Neural progenitor cell (in vitro differentiated cells): ENCODE data around the gene TMEM185B. TPM values are rescaled to one million over a fixed set of nuclear protein-coding genes. Genes with fewer than 3 reads are reported as not detected.

Experiments
- DNase-seq: peaks from one replicate; pipeline ENCODE4 v3.0.0-alpha.2; 2016; ENCODE audit warnings: low spot score
- H2AFZ ChIP-seq: fragments of 200-600 bp; sonication (generic); replicated peaks from 2 replicates; pipeline ENCODE4 v1.6.1; 2016; ENCODE audit warnings: antibody characterized with exemption
- H3F3A ChIP-seq: fragments of 200-600 bp; sonication (generic); 2 replicates; pipeline ENCODE4 v1.6.1; 2016; ENCODE audit warnings: antibody characterized with exemption, low read depth
- H3K27ac ChIP-seq: fragments of 200-600 bp; sonication (generic); 2 replicates; pipeline ENCODE4 v1.5.1; 2016; ENCODE audit warnings: mild to moderate bottlenecking
- H3K27me3 ChIP-seq: fragments of 200-600 bp; sonication (generic); 2 replicates; pipeline ENCODE4 v1.6.1; 2016; ENCODE audit warnings: mild to moderate bottlenecking, moderate library complexity
- H3K36me3 ChIP-seq: fragments of 200-600 bp; sonication (generic); 2 replicates; pipeline ENCODE4 v1.5.1; 2016
- H3K4me1 ChIP-seq: fragments of 200-600 bp; sonication (generic); 2 replicates; pipeline ENCODE4 v1.6.1; 2016; ENCODE audit warnings: mixed run types
- H3K4me2 ChIP-seq: fragments of 200-600 bp; sonication (generic); 2 replicates; pipeline ENCODE4 v1.6.1; 2016
- H3K4me3 ChIP-seq: fragments of 200-600 bp; sonication (generic); 2 replicates; pipeline ENCODE4 v1.5.1; 2016
- H3K79me2 ChIP-seq: fragments of 200-600 bp; sonication (generic); 2 replicates; pipeline ENCODE4 v1.6.1; 2016; ENCODE audit warnings: low read depth
- H3K9ac ChIP-seq: fragments of 200-600 bp; sonication (generic); 2 replicates; pipeline ENCODE4 v1.6.1; 2016
- H3K9me3 ChIP-seq: fragments of 200-600 bp; sonication (generic); 2 replicates; pipeline ENCODE4 v1.5.1; 2016; ENCODE audit warnings: low read depth
- H4K20me1 ChIP-seq: fragments of 200-600 bp; sonication (generic); 2 replicates; pipeline ENCODE4 v1.6.1; 2016; ENCODE audit warnings: low read depth
- H3K27ac Mint-ChIP-seq: 3 replicates; pipeline ENCODE4 v1.8.0; 2021; ENCODE audit warnings: mixed read lengths
- H3K27me3 Mint-ChIP-seq: 2 replicates; pipeline ENCODE4 v1.8.0; 2022; ENCODE audit warnings: low read depth, mild to moderate bottlenecking, inconsistent platforms, moderate library complexity, mixed read lengths; ENCODE audit not compliant: insufficient read depth
- H3K36me3 Mint-ChIP-seq: 3 replicates; pipeline ENCODE4 v1.8.0; 2021; ENCODE audit warnings: mixed read lengths
- H3K4me1 Mint-ChIP-seq: 3 replicates; pipeline ENCODE4 v1.8.0; 2021; ENCODE audit warnings: mixed read lengths
- H3K4me3 Mint-ChIP-seq: 3 replicates; pipeline ENCODE4 v1.8.0; 2021; ENCODE audit warnings: mild to moderate bottlenecking, moderate library complexity, mixed read lengths
- H3K9me3 Mint-ChIP-seq: 3 replicates; pipeline ENCODE4 v1.8.0; 2020; ENCODE audit warnings: mixed read lengths
- EZH2 ChIP-seq: fragments of 200-600 bp; sonication (generic); IDR thresholded peaks from 2 replicates; pipeline ENCODE4 v1.6.1; 2017; ENCODE audit warnings: antibody characterized with exemption, mild to moderate bottlenecking, moderate library complexity
- EZH2phosphoT487 ChIP-seq: fragments of 200-600 bp; sonication (generic); IDR thresholded peaks from 2 replicates; pipeline ENCODE4 v1.6.1; 2017; ENCODE audit warnings: antibody characterized with exemption
- total RNA-seq: library from RNA; depleted of rRNA; stranded (reverse); fragments of >200 nt; gene quantifications from 2 replicates; pipeline ENCODE4 v1.2.3, GENCODE V29; 2015; ENCODE audit warnings: low replicate concordance
- TF ChIP-seq, protein P1 (sequence below): fragments of 200-600 bp; sonication (generic); IDR thresholded peaks from 2 replicates; pipeline ENCODE4 v1.5.1; 2017; ENCODE audit warnings: antibody characterized with exemption, mild to moderate bottlenecking

The TMEM185B gene
- total RNA-seq, 1 donor from 2014 or later = 11.1 TPM

DNA sequence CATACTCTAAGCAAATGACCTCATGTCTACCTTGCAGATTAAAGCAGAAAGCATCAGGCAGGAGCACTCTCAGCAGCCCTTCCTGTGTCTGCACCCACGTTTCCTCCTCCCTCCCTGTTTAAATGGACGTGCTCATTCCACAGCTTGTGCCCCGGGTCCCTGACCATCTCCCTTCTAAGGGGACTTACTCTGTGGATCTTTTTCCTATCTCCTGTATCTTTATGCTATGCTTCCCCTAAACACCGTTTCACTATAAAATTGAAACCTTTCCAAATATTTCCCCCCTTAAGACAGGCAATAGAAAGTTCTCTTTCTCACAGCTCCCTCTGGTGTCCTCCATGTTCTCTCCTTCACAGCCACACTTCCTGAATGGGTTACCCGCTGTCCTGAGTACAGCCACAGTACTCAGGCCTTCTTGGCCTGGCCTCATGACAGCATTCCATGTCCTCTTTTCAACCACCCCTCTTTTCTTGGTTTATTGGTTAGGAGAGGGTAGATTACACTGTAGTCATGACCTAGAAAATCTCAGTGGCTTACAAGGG is 41.1 kb downstream of the TMEM185B start:
- Histone ChIP-seq H3K9me3 (no peaks in the 10 kb centered on the region), H4K20me1 (no peaks in the 10 kb centered on the region), H3K9ac (no peak overlapping the region), H3K27me3 (no peaks in the 10 kb centered on the region), H3F3A (peaks cover 7% of the 10 kb centered on the region), H3K4me2 (no peak overlapping the region), H3K4me1 (peaks cover 3% of the 10 kb centered on the region), H2AFZ (no peak overlapping the region), H3K27ac (no peak overlapping the region), H3K36me3 (no peaks in the 10 kb centered on the region), H3K4me3 (no peak overlapping the region), H3K79me2 (no peaks in the 10 kb centered on the region)
- Mint-ChIP-seq H3K27me3 (peaks cover 7% of the 10 kb centered on the region), H3K9me3 (peaks cover 7% of the 10 kb centered on the region), H3K4me1 (peaks cover 6% of the 10 kb centered on the region), H3K36me3 (peaks cover 28% of the 10 kb centered on the region), H3K27ac (no peak overlapping the region), H3K4me3 (no peak overlapping the region)
- TF ChIP-seq EZH2 = no peak
- TF ChIP-seq, protein P1, sequence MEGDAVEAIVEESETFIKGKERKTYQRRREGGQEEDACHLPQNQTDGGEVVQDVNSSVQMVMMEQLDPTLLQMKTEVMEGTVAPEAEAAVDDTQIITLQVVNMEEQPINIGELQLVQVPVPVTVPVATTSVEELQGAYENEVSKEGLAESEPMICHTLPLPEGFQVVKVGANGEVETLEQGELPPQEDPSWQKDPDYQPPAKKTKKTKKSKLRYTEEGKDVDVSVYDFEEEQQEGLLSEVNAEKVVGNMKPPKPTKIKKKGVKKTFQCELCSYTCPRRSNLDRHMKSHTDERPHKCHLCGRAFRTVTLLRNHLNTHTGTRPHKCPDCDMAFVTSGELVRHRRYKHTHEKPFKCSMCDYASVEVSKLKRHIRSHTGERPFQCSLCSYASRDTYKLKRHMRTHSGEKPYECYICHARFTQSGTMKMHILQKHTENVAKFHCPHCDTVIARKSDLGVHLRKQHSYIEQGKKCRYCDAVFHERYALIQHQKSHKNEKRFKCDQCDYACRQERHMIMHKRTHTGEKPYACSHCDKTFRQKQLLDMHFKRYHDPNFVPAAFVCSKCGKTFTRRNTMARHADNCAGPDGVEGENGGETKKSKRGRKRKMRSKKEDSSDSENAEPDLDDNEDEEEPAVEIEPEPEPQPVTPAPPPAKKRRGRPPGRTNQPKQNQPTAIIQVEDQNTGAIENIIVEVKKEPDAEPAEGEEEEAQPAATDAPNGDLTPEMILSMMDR = no peak
- no peak for TF ChIP-seq EZH2phosphoT487
- no peak for DNase-seq

DNA sequence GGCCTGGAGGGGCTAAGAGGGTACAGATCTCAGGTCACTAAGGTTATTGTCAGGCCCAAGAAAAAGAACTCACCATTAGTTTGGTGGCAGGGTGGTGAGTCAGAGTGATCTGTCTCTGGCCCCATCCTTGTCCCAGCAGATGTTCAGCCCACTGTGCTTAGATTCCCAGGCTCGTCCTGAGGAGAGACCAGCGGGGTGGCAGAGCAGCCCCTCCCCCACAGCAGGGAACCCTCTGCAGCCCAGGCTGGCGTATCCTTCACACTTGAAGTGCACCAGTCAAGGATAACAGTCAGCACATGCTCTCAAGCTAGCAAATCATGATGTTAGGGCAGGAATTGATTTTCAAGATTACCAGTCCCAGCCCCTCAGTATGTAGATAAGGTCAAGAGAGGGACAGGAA is 43.1 kb downstream of the TMEM185B start:
- peaks cover 7% of the 10 kb centered on the region for H3F3A ChIP-seq
- H3K27ac ChIP-seq = no peak overlapping the region
- H4K20me1 ChIP-seq = no peaks in the 10 kb centered on the region
- no peaks in the 10 kb centered on the region for H3K79me2 ChIP-seq
- H3K9ac ChIP-seq = no peak overlapping the region
- peaks cover 6% of the 10 kb centered on the region for H3K36me3 ChIP-seq
- H3K4me2 ChIP-seq = no peak overlapping the region
- no peak for DNase-seq
- peaks cover 3% of the 10 kb centered on the region for H3K4me1 ChIP-seq
- Mint-ChIP-seq H3K4me3 (no peak overlapping the region), H3K4me1 (peaks cover 9% of the 10 kb centered on the region), H3K36me3 (peaks cover 24% of the 10 kb centered on the region), H3K27me3 (peaks cover 4% of the 10 kb centered on the region), H3K9me3 (peaks cover under 1% of the 10 kb centered on the region), H3K27ac (no peak overlapping the region)
- no peak overlapping the region for H2AFZ ChIP-seq
- no peaks in the 10 kb centered on the region for H3K27me3 ChIP-seq
- no peaks in the 10 kb centered on the region for H3K9me3 ChIP-seq
- TF ChIP-seq, protein P1 = no peak
- TF ChIP-seq EZH2phosphoT487 (no peak), EZH2 (no peak)
- no peak overlapping the region for H3K4me3 ChIP-seq

DNA sequence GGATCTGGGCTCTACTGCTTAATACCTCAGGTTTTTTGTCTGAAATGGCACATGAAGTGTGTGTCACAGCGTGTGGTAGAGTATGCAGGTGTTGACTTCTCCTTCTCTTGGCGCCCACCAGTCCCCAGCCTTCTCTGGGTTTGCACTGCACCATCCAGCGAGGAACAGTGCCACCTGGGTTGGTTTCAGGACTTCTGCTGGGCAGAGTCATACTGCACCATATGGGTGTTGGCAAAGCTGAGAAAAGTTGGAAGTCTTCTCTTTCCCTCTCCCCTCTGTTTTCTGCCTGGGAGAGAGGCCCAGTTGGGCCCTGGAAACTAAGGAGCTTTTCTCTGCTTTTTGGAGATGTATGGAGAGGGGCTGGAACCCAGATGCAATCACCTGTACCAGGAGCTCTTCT is 43.8 kb downstream of the TMEM185B start:
- H3K27me3 ChIP-seq = no peaks in the 10 kb centered on the region
- H3K9me3 ChIP-seq = no peaks in the 10 kb centered on the region
- H3K4me1 ChIP-seq = peaks cover 3% of the 10 kb centered on the region
- H3K9me3 Mint-ChIP-seq = no peaks in the 10 kb centered on the region
- H3K4me2 ChIP-seq = no peak overlapping the region
- TF ChIP-seq EZH2phosphoT487 = no peak
- TF ChIP-seq, protein P1 = no peak
- TF ChIP-seq EZH2 = no peak
- H4K20me1 ChIP-seq = no peaks in the 10 kb centered on the region
- no peaks in the 10 kb centered on the region for H3K79me2 ChIP-seq
- H3K4me3 Mint-ChIP-seq = no peak overlapping the region
- H3K36me3 ChIP-seq = peaks cover 6% of the 10 kb centered on the region
- H2AFZ ChIP-seq = no peak overlapping the region
- DNase-seq = no peak
- no peak overlapping the region for H3K4me3 ChIP-seq
- H3K27ac ChIP-seq = no peak overlapping the region
- no peaks in the 10 kb centered on the region for H3K27me3 Mint-ChIP-seq
- H3K4me1 Mint-ChIP-seq = peaks cover 9% of the 10 kb centered on the region
- no peak overlapping the region for H3K27ac Mint-ChIP-seq
- H3K36me3 Mint-ChIP-seq = peaks cover 24% of the 10 kb centered on the region
- H3K9ac ChIP-seq = no peak overlapping the region
- H3F3A ChIP-seq = peaks cover 13% of the 10 kb centered on the region
